Mesothelial cell of epicardium (in vitro differentiated cells): Measurements from ENCODE around the gene ILK. TPM values are rescaled to one million over a fixed set of nuclear protein-coding genes. Genes with fewer than 3 reads are reported as not detected.

Experiments used
- DNase-seq, 2 experiments: peaks; one replicate each; pipeline ENCODE4 v3.0.0; 2021; ENCODE audit warnings: low spot score in 2 of 2; ENCODE audit not compliant: unreplicated experiment in 2 of 2
- H3K27ac Mint-ChIP-seq: 2 replicates; pipeline ENCODE4 v1.8.0; 2021; ENCODE audit warnings: mixed read lengths
- H3K27me3 Mint-ChIP-seq: 2 replicates; pipeline ENCODE4 v1.8.0; 2021; ENCODE audit warnings: low read depth, mixed read lengths
- H3K36me3 Mint-ChIP-seq: 2 replicates; pipeline ENCODE4 v1.8.0; 2021; ENCODE audit warnings: mixed read lengths
- H3K4me1 Mint-ChIP-seq: 2 replicates; pipeline ENCODE4 v1.8.0; 2021; ENCODE audit warnings: mixed read lengths
- H3K4me3 Mint-ChIP-seq: 2 replicates; pipeline ENCODE4 v1.8.0; 2021; ENCODE audit warnings: mild to moderate bottlenecking, moderate library complexity, mixed read lengths
- H3K9me3 Mint-ChIP-seq: 2 replicates; pipeline ENCODE4 v1.8.0; 2021; ENCODE audit warnings: mixed read lengths
- total RNA-seq: library from RNA; stranded (reverse); gene quantifications from 3 replicates; pipeline ENCODE4 v1.2.1, GENCODE V29; 2021
- TF ChIP-seq, protein P1 (sequence below): fragments of 200-600 bp; sonication (generic); IDR thresholded peaks from one replicate; pipeline ENCODE4 v1.5.0; 2021; ENCODE audit warnings: antibody characterized with exemption; ENCODE audit not compliant: unreplicated experiment

Gene ILK
- total RNA-seq, 1 donor from 2014 or later, result 144 TPM

GRCh38 chr11:6626971-6627761 is 23.6 kb downstream of the ILK start:
- TF ChIP-seq, protein P1, sequence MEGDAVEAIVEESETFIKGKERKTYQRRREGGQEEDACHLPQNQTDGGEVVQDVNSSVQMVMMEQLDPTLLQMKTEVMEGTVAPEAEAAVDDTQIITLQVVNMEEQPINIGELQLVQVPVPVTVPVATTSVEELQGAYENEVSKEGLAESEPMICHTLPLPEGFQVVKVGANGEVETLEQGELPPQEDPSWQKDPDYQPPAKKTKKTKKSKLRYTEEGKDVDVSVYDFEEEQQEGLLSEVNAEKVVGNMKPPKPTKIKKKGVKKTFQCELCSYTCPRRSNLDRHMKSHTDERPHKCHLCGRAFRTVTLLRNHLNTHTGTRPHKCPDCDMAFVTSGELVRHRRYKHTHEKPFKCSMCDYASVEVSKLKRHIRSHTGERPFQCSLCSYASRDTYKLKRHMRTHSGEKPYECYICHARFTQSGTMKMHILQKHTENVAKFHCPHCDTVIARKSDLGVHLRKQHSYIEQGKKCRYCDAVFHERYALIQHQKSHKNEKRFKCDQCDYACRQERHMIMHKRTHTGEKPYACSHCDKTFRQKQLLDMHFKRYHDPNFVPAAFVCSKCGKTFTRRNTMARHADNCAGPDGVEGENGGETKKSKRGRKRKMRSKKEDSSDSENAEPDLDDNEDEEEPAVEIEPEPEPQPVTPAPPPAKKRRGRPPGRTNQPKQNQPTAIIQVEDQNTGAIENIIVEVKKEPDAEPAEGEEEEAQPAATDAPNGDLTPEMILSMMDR, result no peak
- no peaks in the 10 kb centered on the region for H3K4me1 Mint-ChIP-seq
- H3K27ac Mint-ChIP-seq, result no peak overlapping the region
- H3K36me3 Mint-ChIP-seq, result peaks cover 38% of the 10 kb centered on the region
- no peak overlapping the region for H3K4me3 Mint-ChIP-seq
- H3K27me3 Mint-ChIP-seq, result peaks cover 36% of the 10 kb centered on the region
- H3K9me3 Mint-ChIP-seq, result no peaks in the 10 kb centered on the region
- DNase-seq, result no peak

DNA sequence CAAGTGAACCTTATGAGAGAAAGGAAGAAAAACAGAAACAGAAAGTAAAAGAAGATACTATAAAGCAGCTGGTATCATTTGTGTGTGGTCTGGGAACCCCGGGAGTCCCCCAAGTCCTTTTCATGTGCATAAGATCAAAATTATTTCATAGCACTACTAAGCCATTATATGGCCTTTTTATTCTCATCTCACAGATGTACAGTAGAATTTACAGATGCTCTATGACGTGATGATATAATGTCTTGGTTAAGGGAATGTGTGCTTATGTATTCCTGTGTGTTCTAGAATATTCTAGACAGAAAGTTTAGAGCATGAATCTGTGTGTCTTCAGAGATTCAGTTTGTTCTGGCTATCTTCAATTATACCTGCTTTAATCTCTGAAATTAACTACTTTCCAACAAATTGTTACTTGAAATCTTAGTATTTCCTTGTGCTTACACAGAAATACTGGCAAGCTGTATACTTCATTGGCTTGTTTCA is 24.2 kb downstream of the ILK start:
- no peak for DNase-seq
- Mint-ChIP-seq H3K36me3 (peaks cover 42% of the 10 kb centered on the region), H3K4me3 (no peak overlapping the region), H3K4me1 (no peaks in the 10 kb centered on the region), H3K27ac (no peak overlapping the region), H3K27me3 (peaks cover 36% of the 10 kb centered on the region), H3K9me3 (no peaks in the 10 kb centered on the region)
- TF ChIP-seq, protein P1, result no peak

DNA sequence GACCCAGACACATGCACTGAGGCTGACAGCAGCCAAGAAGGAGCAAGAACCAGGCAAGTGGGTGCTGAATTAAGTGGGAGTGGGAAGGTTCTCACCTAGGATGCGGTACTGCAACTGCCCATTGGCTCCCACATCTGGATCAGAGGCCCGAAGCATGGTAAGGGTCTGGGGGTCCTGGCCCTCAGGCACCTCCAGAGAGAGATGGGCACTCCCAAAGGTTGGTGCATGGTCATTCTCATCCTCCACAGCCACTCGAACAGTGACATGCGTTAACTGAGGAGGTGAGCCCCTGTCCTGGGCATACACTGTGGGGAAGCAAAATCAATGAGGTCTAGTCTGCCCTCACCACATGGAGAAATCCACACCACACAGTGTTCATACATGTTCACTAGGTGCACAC is 25.0 kb downstream of the ILK start:
- Mint-ChIP-seq H3K4me3 (no peak overlapping the region), H3K9me3 (no peaks in the 10 kb centered on the region), H3K4me1 (no peaks in the 10 kb centered on the region), H3K27me3 (peaks cover 36% of the 10 kb centered on the region), H3K27ac (no peak overlapping the region), H3K36me3 (peaks cover 47% of the 10 kb centered on the region)
- TF ChIP-seq, protein P1, result no peak
- no peak for DNase-seq

- no peak overlapping the region for H3K4me3 Mint-ChIP-seq
- peaks cover 41% of the 10 kb centered on the region for H3K36me3 Mint-ChIP-seq
- peaks cover 36% of the 10 kb centered on the region for H3K27me3 Mint-ChIP-seq
Measured at GRCh38 chr11:6629573-6629891, 26.0 kb downstream of the ILK start.

DNA sequence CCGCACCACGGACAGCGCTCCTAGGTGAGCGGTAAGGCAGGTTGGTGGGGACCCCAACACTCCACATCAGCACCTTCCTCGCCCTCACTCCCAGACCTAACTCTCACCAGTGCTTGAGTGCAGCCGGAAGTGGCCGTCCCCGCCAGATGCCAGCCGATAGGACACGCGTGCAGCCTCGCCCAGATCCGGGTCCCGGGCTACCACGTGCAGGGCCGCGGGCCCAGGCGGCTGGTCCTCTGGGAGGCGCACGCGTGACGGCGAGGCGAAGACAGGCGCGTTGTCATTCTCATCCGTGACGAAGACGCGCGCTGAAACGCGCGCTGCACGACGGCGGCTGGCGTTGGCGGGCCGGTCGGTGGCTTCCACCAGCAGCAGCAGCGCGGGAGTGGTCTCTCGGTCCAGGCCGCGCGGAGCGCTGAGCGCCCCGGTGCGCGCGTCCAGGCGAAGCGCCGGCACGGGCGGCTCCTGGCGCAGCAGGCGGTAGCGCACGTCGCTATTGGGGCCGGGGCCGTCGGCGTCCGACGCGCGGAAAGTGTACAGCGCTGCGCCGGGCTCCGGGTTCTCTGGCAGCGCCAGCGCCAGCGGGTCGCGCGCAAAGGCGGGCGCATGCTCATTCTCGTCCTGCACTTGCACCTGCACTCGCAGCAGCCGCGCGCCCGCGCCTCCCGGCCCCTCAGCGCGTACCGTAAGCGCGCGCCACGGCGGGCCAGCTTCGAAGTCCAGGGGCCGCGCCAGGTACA is 26.5 kb downstream of the ILK start:
- H3K36me3 Mint-ChIP-seq, result peaks cover 40% of the 10 kb centered on the region
- DNase-seq, result peak in 1 of 2 experiments; percentile 58
- TF ChIP-seq, protein P1, result no peak
- H3K27ac Mint-ChIP-seq, result no peak overlapping the region
- H3K27me3 Mint-ChIP-seq, result peaks cover 36% of the 10 kb centered on the region
- no peaks in the 10 kb centered on the region for H3K4me1 Mint-ChIP-seq
- no peaks in the 10 kb centered on the region for H3K9me3 Mint-ChIP-seq
- peak overlapping the region; percentile 29 for H3K4me3 Mint-ChIP-seq

More at GRCh38 chr11:6629573-6629891, 26.0 kb downstream of the ILK start:
- TF ChIP-seq, protein P1, result no peak
- Mint-ChIP-seq H3K9me3 (no peaks in the 10 kb centered on the region), H3K27ac (no peak overlapping the region), H3K4me1 (no peaks in the 10 kb centered on the region)
- DNase-seq, result no peak
